Breast epithelium (tissue), 4 donors: ENCODE data around the gene P2RY2. TPM values are rescaled to one million over a fixed set of nuclear protein-coding genes. Genes with fewer than 3 reads are reported as not detected.

Experiments used
- DNase-seq, 2 donors: peaks; one replicate each; pipeline ENCODE4 v3.0.0-alpha.2; 2019; ENCODE audit warnings: low spot score in 2 of 2
- H3K27ac ChIP-seq, 2 donors: fragments of 200-600 bp; sonication (generic) in 1 of 2; one replicate each; pipeline ENCODE4 v1.5.1; 2016 to 2019; ENCODE audit warnings: mild to moderate bottlenecking in 1 of 2
- H3K27me3 ChIP-seq, 2 donors: fragments of 200-600 bp; sonication (generic) in 1 of 2; one replicate each; pipeline versions ENCODE4 v1.5.1 to v1.6.0; 2017 to 2019; ENCODE audit warnings: control low read depth in 1 of 2, mild to moderate bottlenecking in 1 of 2
- H3K36me3 ChIP-seq: fragments of 200-600 bp; one replicate; pipeline ENCODE4 v1.5.1; 2019
- H3K4me1 ChIP-seq, 2 donors: fragments of 200-600 bp; sonication (generic); one replicate each; pipeline ENCODE4 v1.5.1; 2016 to 2019; ENCODE audit warnings: control low read depth in 1 of 2
- H3K4me3 ChIP-seq, 3 donors: fragments of 200-600 bp; sonication (generic); 1 replicate in 2 of 3; 2 replicates in 1 of 3; pipeline ENCODE4 v1.5.1; 2016 to 2019; ENCODE audit warnings: mild to moderate bottlenecking in 3 of 3, moderate library complexity in 2 of 3
- H3K9me3 ChIP-seq, 2 donors: fragments of 200-600 bp; sonication (generic) in 1 of 2; one replicate each; pipeline ENCODE4 v1.5.1; 2016 to 2019; ENCODE audit warnings: control low read depth in 1 of 2
- POLR2A ChIP-seq: fragments of 450-650 bp; IDR thresholded peaks from one replicate; pipeline ENCODE4 v1.6.1; 2016; ENCODE audit warnings: antibody characterized with exemption, mild to moderate bottlenecking, moderate library complexity
- POLR2AphosphoS5 ChIP-seq, 3 donors: sonication (generic); formaldehyde crosslinking; IDR thresholded peaks; one replicate each; pipeline ENCODE4 v1.6.1; 2017; ENCODE audit warnings: antibody characterized with exemption in 3 of 3
- intact Hi-C: fragments of 100-400 bp; cut with DNase I; formaldehyde crosslinking; loops from one replicate; pipeline ENCODE4 v1.15.1; 2023; ENCODE audit warnings: low total_unique reads
- total RNA-seq, 3 donors: library from RNA; depleted of rRNA; stranded (reverse); fragments of >200 nt; gene quantifications; one replicate each; pipeline ENCODE4 v1.1.0, GENCODE V29; 2016
- TF ChIP-seq, protein P1 (sequence below), 3 donors: fragments of 450-650 bp; IDR thresholded peaks; one replicate each; pipeline ENCODE4 v1.5.1; 2016 to 2017; ENCODE audit warnings: antibody characterized with exemption in 3 of 3, mild to moderate bottlenecking in 3 of 3, moderate library complexity in 3 of 3

Gene P2RY2
- total RNA-seq, 3 donors from 2014 or later, result 0.32 to 7.6 (median 5.2) TPM

DNA sequence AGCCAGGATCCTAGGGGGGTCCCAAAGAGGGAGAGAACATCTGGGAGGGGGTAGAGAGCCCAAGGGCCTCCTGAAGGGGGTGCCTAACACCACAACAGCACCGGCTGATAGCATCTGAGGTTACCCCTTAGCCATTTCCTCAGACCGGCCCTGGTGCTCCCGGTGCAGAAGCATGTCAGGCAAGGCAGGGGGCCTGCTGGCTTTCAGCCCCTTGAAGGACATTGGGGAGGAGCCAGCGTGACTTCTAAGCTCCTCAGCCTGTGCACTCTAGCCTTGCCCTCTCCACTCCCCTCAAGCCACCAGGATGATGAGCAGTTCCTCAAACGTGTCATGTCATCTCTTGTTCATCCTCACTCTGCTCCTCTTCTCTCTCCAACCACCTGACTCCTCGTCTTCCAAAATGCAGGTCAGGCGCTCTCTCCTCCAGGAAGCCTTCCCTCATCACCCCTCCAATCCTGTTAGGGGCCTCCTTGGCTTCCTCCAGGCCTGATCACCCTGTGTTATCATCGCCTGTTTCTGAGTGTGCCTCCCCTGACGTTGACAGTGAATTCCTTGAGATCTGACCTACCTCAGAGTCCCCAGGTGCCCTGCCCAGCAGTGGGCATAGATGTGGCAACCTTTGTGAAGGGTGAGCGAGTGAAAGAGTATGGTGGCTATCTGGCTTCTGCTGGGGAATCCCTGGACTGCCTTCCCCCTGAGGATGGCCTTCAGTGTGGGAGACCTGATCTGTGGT, 6.1 kb downstream of the P2RY2 start:
- Histone ChIP-seq H3K4me1 (peaks cover 0 to 9% of the 10 kb centered on the region in 2 donors), H3K27ac (no peak overlapping the region), H3K27me3 (no peaks in the 10 kb centered on the region), H3K36me3 (no peaks in the 10 kb centered on the region), H3K4me3 (no peak overlapping the region), H3K9me3 (no peaks in the 10 kb centered on the region)
- intact Hi-C loops, result no loop called here
- DNase-seq, result no peak
- no peak for TF ChIP-seq POLR2AphosphoS5 (IDR thresholded peaks at IDR 0.05)
- no peak for TF ChIP-seq POLR2A
- TF ChIP-seq, protein P1, sequence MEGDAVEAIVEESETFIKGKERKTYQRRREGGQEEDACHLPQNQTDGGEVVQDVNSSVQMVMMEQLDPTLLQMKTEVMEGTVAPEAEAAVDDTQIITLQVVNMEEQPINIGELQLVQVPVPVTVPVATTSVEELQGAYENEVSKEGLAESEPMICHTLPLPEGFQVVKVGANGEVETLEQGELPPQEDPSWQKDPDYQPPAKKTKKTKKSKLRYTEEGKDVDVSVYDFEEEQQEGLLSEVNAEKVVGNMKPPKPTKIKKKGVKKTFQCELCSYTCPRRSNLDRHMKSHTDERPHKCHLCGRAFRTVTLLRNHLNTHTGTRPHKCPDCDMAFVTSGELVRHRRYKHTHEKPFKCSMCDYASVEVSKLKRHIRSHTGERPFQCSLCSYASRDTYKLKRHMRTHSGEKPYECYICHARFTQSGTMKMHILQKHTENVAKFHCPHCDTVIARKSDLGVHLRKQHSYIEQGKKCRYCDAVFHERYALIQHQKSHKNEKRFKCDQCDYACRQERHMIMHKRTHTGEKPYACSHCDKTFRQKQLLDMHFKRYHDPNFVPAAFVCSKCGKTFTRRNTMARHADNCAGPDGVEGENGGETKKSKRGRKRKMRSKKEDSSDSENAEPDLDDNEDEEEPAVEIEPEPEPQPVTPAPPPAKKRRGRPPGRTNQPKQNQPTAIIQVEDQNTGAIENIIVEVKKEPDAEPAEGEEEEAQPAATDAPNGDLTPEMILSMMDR (IDR thresholded peaks at IDR 0.05), result no peak

DNA sequence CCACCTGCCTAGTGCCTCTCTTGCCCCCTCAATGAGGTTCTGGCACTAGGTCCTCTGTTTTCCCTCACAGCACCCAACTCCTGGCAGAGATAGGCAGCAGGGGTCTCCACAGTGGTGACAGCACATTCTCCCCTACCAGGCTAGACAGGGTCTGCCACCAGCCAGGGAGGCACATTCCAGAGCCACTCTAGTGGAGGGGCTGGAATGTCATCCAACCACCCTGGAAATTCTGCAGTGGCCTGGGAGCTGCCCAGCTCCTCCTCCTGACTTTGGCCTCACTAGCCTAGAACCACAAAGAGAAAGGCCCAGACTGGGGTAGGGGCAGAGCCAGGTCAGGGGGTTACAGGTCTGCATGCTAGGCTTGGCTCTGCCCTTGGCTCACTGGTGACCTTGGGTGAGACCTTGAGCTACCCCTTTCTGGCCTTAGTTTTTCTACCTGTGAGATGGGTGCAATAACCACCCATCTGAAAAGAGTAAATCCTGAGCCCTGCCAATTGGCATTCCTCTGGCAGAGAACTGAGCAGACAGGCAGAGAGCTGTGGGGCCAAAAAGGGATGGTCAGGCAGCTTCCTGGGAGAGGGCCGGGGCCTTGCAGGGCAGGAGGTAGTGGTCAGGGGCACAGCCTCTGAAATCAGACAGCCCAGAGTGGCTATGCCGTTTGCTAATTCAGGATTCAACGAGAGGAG, 7.1 kb downstream of the P2RY2 start:
- no peak for DNase-seq
- Histone ChIP-seq H3K27ac (no peak overlapping the region), H3K27me3 (no peaks in the 10 kb centered on the region), H3K4me1 (peaks cover 0 to 9% of the 10 kb centered on the region in 2 donors), H3K4me3 (no peak overlapping the region), H3K36me3 (no peaks in the 10 kb centered on the region), H3K9me3 (no peaks in the 10 kb centered on the region)
- no peak for TF ChIP-seq POLR2A
- no peak for TF ChIP-seq POLR2AphosphoS5 (IDR thresholded peaks at IDR 0.05)
- TF ChIP-seq, protein P1 (IDR thresholded peaks at IDR 0.05), result no peak
- intact Hi-C loops, result no loop called here

- TF ChIP-seq, protein P1 (IDR thresholded peaks at IDR 0.05), result no peak
- TF ChIP-seq POLR2A (no peak), POLR2AphosphoS5 (IDR thresholded peaks at IDR 0.05) (no peak)
- Histone ChIP-seq H3K27ac (no peak overlapping the region), H3K4me1 (peaks cover 0 to 9% of the 10 kb centered on the region in 2 donors), H3K9me3 (no peaks in the 10 kb centered on the region), H3K27me3 (no peaks in the 10 kb centered on the region), H3K36me3 (no peaks in the 10 kb centered on the region), H3K4me3 (no peak overlapping the region)
- intact Hi-C loops, result no loop called here
- DNase-seq, result no peak
Observed at GRCh38 chr11:73225851-73226250, 7.8 kb downstream of the P2RY2 start.

DNA sequence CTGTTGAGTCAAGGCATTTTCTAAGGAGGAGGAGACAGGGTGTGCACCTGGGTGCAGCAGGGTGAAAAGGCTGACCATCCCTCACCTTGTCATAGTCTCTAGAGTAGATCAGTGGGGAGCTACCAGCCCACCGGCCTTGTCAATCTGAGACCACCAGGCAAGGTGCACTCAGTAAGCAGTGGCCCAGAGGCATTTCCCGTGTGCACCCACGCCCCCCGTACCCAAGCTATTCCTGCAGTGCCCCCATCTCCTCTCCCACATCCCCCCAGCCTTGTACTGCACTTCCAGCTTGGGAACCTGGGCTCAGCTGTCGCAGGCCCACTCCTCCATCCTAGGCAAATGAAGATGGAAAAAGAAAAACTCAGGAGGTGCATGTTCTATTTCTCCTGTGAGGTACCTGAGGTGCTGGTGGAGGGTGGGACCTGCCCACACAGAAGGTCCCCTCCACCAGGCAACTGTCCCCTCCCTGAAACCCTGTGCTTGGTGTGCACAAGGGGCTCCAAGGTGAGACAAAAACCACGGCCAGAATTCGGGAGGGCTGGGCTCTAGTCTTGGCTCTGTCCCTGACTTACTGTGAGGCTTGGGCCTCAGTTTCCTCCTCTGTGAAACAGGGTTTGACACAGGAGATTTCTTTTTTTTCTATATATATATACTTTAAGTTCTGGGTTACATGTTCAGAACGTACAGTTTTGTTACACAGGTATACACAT, 8.4 kb downstream of the P2RY2 start:
- Histone ChIP-seq H3K27me3 (no peaks in the 10 kb centered on the region), H3K9me3 (no peaks in the 10 kb centered on the region), H3K4me3 (no peak overlapping the region), H3K4me1 (peaks cover 0 to 9% of the 10 kb centered on the region in 2 donors), H3K36me3 (no peaks in the 10 kb centered on the region), H3K27ac (no peak overlapping the region)
- intact Hi-C loops, result no loop called here
- TF ChIP-seq POLR2AphosphoS5 (IDR thresholded peaks at IDR 0.05) (no peak), POLR2A (no peak)
- TF ChIP-seq, protein P1 (IDR thresholded peaks at IDR 0.05), result no peak
- DNase-seq, result no peak
